ENCODE measurements around the gene POLR2A.

DNA sequence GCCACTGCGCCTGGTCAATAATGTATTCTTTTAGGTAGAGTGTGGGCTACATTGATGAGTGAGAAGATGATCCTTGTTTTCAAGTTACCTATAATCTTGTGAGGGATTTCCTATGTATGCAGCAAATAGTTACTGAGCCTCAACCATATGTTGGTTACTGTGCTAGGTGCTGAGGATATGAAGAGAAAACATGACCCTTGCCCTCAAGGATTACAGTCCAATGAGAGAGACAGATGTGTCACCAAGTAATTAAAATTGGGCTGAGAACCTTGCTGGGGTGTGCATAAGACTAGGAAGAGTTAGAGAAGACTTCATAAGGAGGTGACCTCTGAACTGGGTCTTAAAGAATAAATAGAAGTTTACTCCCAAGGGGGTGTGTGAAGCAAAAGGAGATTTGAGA lies 7.4 kb downstream of the POLR2A start:
- TF ChIP-seq CTCF (conservative IDR thresholded peaks at IDR 0.05; ENCODE audit: low read depth, low read length) (no peak), EZH2 (IDR thresholded peaks at IDR 0.05; ENCODE audit: low read length, unreplicated experiment) (no peak), EZH2phosphoT487 (IDR thresholded peaks at IDR 0.05; ENCODE audit: borderline replicate concordance, low read length) (no peak)
